GM18517 (cell line): ENCODE data around the gene IQCE.
"Not testable (repeated sequence)": the region's sequence is repeated elsewhere in the genome, so short reads cannot be mapped to it uniquely, and the experiment has no call there.

Experiments used
- ATAC-seq: cut with Tn5 transposase; IDR thresholded peaks from one replicate; pipeline ENCODE4 v1.9.1; 2021; ENCODE audit warnings: mild to moderate bottlenecking, moderate library complexity; ENCODE audit not compliant: unreplicated experiment

The IQCE gene

GRCh38 chr7:2531796-2532110 is 27.0 kb upstream of the IQCE start:
- not testable (repeated sequence) for ATAC-seq

- ATAC-seq: not testable (repeated sequence)
Measured at GRCh38 chr7:2532199-2532772, 26.5 kb upstream of the IQCE start.

GRCh38 chr7:2532816-2533215 is 26.0 kb upstream of the IQCE start:
- not testable (repeated sequence) for ATAC-seq

- ATAC-seq: not testable (repeated sequence)
Measured at GRCh38 chr7:2533566-2533965, 25.2 kb upstream of the IQCE start.

GRCh38 chr7:2534214-2534613 is 24.6 kb upstream of the IQCE start:
- ATAC-seq: not testable (repeated sequence)

GRCh38 chr7:2535872-2536627 is 22.7 kb upstream of the IQCE start:
- ATAC-seq: not testable (repeated sequence)

GRCh38 chr7:2537981-2538851 is 20.6 kb upstream of the IQCE start:
- ATAC-seq: no peak

GRCh38 chr7:2539031-2539911 is 19.5 kb upstream of the IQCE start:
- no peak for ATAC-seq

- ATAC-seq: no peak
Measured at GRCh38 chr7:2540133-2540532, 18.6 kb upstream of the IQCE start.

GRCh38 chr7:2540641-2541051 is 18.1 kb upstream of the IQCE start:
- ATAC-seq: no peak

GRCh38 chr7:2541291-2542010 is 17.3 kb upstream of the IQCE start:
- ATAC-seq: no peak

GRCh38 chr7:2542011-2542915 is 16.5 kb upstream of the IQCE start:
- no peak for ATAC-seq

- ATAC-seq: no peak
Measured at GRCh38 chr7:2542916-2543871, 15.6 kb upstream of the IQCE start.

- ATAC-seq: no peak
Measured at GRCh38 chr7:2544541-2545188, 14.1 kb upstream of the IQCE start.

- no peak for ATAC-seq
Measured at GRCh38 chr7:2545746-2546425, 12.9 kb upstream of the IQCE start.

- ATAC-seq: no peak
Measured at GRCh38 chr7:2546776-2547586, 11.8 kb upstream of the IQCE start.
